ENCODE data around the gene MRAP2. TPM values are rescaled to one million over a fixed set of nuclear protein-coding genes. Genes with fewer than 3 reads are reported as not detected.

Gene MRAP2
- total RNA-seq, 2 experiments from 2014 or later, result not detected

- BruUV-seq (replicated peaks), result no TSS peak
- intact Hi-C loops (cut with micrococcal nuclease; ENCODE audit: unreplicated experiment), result no loop called here
- no peak for DNase-seq (ENCODE audit: low spot score)
- Histone ChIP-seq H3K27ac (ENCODE audit: low read depth, low read length, poor library complexity, severe bottlenecking) (no peak overlapping the region), H3K9me2 (ENCODE audit: insufficient read depth, low read length) (no peaks in the 10 kb centered on the region), H3K4me1 (ENCODE audit: insufficient read depth, low read length, poor library complexity, severe bottlenecking) (no peaks in the 10 kb centered on the region), H3K9me3 (ENCODE audit: low read length) (no peaks in the 10 kb centered on the region), H3K4me2 (ENCODE audit: low read length) (no peak overlapping the region), H3K79me2 (ENCODE audit: insufficient read depth, low read depth, low read length) (no peaks in the 10 kb centered on the region), H2AFZ (ENCODE audit: low read length) (no peak overlapping the region), H4K20me1 (ENCODE audit: insufficient read depth, low read length) (no peaks in the 10 kb centered on the region), H3K36me3 (ENCODE audit: insufficient read depth, low read length) (no peaks in the 10 kb centered on the region), H3K4me3 (ENCODE audit: low read depth, low read length, poor library complexity, severe bottlenecking) (no peak overlapping the region)
- ChIA-PET CTCF (ENCODE audit: unreplicated experiment) (no interaction called here), POLR2A (no interaction called here)
- TF ChIP-seq CTCF (conservative IDR thresholded peaks at IDR 0.05; ENCODE audit: low read length) (no peak), EZH2phosphoT487 (IDR thresholded peaks at IDR 0.05; ENCODE audit: borderline replicate concordance, low read depth, low read length) (no peak)
These were observed 31.3 kb upstream of the MRAP2 start for GRCh38 chr6:84002226-84002625.

GRCh38 chr6:84003131-84003530 is 30.4 kb upstream of the MRAP2 start:
- POLR2A ChIA-PET, result no interaction called here
- no peak overlapping the region for H3K27ac ChIP-seq (ENCODE audit: low read depth, low read length, poor library complexity, severe bottlenecking)
- no peaks in the 10 kb centered on the region for H3K79me2 ChIP-seq (ENCODE audit: insufficient read depth, low read depth, low read length)
- H3K4me3 ChIP-seq (ENCODE audit: low read depth, low read length, poor library complexity, severe bottlenecking), result no peak overlapping the region
- TF ChIP-seq CTCF (conservative IDR thresholded peaks at IDR 0.05; ENCODE audit: low read length), result no peak
- TF ChIP-seq EZH2phosphoT487 (IDR thresholded peaks at IDR 0.05; ENCODE audit: borderline replicate concordance, low read depth, low read length), result no peak
- H4K20me1 ChIP-seq (ENCODE audit: insufficient read depth, low read length), result no peaks in the 10 kb centered on the region
- H3K9me3 ChIP-seq (ENCODE audit: low read length), result no peaks in the 10 kb centered on the region
- no peak overlapping the region for H2AFZ ChIP-seq (ENCODE audit: low read length)
- no peak overlapping the region for H3K4me2 ChIP-seq (ENCODE audit: low read length)
- no peak for DNase-seq (ENCODE audit: low spot score)
- no peaks in the 10 kb centered on the region for H3K36me3 ChIP-seq (ENCODE audit: insufficient read depth, low read length)
- H3K9me2 ChIP-seq (ENCODE audit: insufficient read depth, low read length), result no peaks in the 10 kb centered on the region
- H3K4me1 ChIP-seq (ENCODE audit: insufficient read depth, low read length, poor library complexity, severe bottlenecking), result no peaks in the 10 kb centered on the region
- intact Hi-C loops (cut with micrococcal nuclease; ENCODE audit: unreplicated experiment), result no loop called here
- CTCF ChIA-PET (ENCODE audit: unreplicated experiment), result no interaction called here
- no TSS peak for BruUV-seq (replicated peaks)

GRCh38 chr6:84003654-84004053 is 29.9 kb upstream of the MRAP2 start:
- no peak overlapping the region for H3K4me2 ChIP-seq (ENCODE audit: low read length)
- H3K9me3 ChIP-seq (ENCODE audit: low read length), result no peaks in the 10 kb centered on the region
- BruUV-seq (replicated peaks), result no TSS peak
- H3K4me1 ChIP-seq (ENCODE audit: insufficient read depth, low read length, poor library complexity, severe bottlenecking), result no peaks in the 10 kb centered on the region
- no peaks in the 10 kb centered on the region for H3K9me2 ChIP-seq (ENCODE audit: insufficient read depth, low read length)
- no peaks in the 10 kb centered on the region for H3K79me2 ChIP-seq (ENCODE audit: insufficient read depth, low read depth, low read length)
- TF ChIP-seq CTCF (conservative IDR thresholded peaks at IDR 0.05; ENCODE audit: low read length), result no peak
- TF ChIP-seq EZH2phosphoT487 (IDR thresholded peaks at IDR 0.05; ENCODE audit: borderline replicate concordance, low read depth, low read length), result no peak
- no peak overlapping the region for H3K27ac ChIP-seq (ENCODE audit: low read depth, low read length, poor library complexity, severe bottlenecking)
- no peak overlapping the region for H3K4me3 ChIP-seq (ENCODE audit: low read depth, low read length, poor library complexity, severe bottlenecking)
- H3K36me3 ChIP-seq (ENCODE audit: insufficient read depth, low read length), result no peaks in the 10 kb centered on the region
- no peak for DNase-seq (ENCODE audit: low spot score)
- intact Hi-C loops (cut with micrococcal nuclease; ENCODE audit: unreplicated experiment), result no loop called here
- H2AFZ ChIP-seq (ENCODE audit: low read length), result no peak overlapping the region
- ChIA-PET CTCF (ENCODE audit: unreplicated experiment) (no interaction called here), POLR2A (no interaction called here)
- H4K20me1 ChIP-seq (ENCODE audit: insufficient read depth, low read length), result no peaks in the 10 kb centered on the region

All from OCI-LY7 (cell line).